GM12891 (cell line): Measurements from ENCODE around the gene VAV3.

ENCODE experiments used
- PAX5 ChIP-seq: IDR thresholded peaks from 2 replicates; pipeline ENCODE4 v1.6.1; 2011; ENCODE audit warnings: low read length, moderate library complexity, mild to moderate bottlenecking; ENCODE audit not compliant: insufficient read depth, severe bottlenecking
- POLR2A ChIP-seq: IDR thresholded peaks from 2 replicates; pipeline ENCODE4 v1.6.1; 2011; ENCODE audit warnings: low read depth, low read length, control low read depth
- POLR2AphosphoS5 ChIP-seq: IDR thresholded peaks from 2 replicates; pipeline ENCODE4 v1.6.1; 2011; ENCODE audit warnings: low read depth, low read length, control low read depth
- POU2F2 ChIP-seq: IDR thresholded peaks from 2 replicates; pipeline ENCODE4 v1.6.1; 2011; ENCODE audit warnings: low read depth, mild to moderate bottlenecking, control low read depth, low read length, moderate library complexity
- SPI1 ChIP-seq: IDR thresholded peaks from 2 replicates; pipeline ENCODE4 v1.6.1; 2011; ENCODE audit warnings: low read depth, low read length, control low read depth
- TAF1 ChIP-seq: IDR thresholded peaks from 2 replicates; pipeline ENCODE4 v1.6.1; 2011; ENCODE audit warnings: low read depth, low read length, control low read depth

DNA sequence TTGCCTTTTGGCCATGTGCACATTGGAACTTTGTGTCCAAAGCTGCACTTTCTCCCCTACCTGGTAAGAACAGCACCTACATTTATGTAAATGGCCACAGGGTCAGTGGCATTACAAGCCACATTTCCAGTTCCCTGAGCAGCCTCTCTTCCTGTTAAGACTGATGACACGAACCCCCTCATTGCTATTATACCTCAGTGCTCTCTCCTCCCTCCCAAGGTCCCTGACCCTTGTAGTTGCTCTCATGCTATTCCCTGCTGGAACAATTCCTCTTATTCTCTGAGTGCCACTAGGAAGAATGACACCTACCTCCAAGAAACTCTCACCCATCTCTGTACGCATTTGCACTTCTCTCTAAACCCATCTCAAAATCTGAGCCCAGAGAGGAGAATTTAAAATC lies 14.9 kb upstream of the VAV3 start:
- no peak for TF ChIP-seq SPI1
- no peak for TF ChIP-seq POLR2AphosphoS5
- TF ChIP-seq POLR2A: no peak
- no peak for TF ChIP-seq TAF1
- no peak for TF ChIP-seq PAX5
- TF ChIP-seq POU2F2: no peak
